Measurements from ENCODE around the gene CPVL.

GRCh38 chr7:28979776-28980175 is 166.6 kb downstream of the CPVL start:
- TF ChIP-seq RAD21 (IDR thresholded peaks at IDR 0.05), result no peak
- TF ChIP-seq FOXA1 (IDR thresholded peaks at IDR 0.05), result no peak
- no peak for TF ChIP-seq CTCF (IDR thresholded peaks at IDR 0.05; ENCODE audit: low read depth, low read length, missing input control)
